ENCODE results near the gene UQCC2.

The UQCC2 gene

DNA sequence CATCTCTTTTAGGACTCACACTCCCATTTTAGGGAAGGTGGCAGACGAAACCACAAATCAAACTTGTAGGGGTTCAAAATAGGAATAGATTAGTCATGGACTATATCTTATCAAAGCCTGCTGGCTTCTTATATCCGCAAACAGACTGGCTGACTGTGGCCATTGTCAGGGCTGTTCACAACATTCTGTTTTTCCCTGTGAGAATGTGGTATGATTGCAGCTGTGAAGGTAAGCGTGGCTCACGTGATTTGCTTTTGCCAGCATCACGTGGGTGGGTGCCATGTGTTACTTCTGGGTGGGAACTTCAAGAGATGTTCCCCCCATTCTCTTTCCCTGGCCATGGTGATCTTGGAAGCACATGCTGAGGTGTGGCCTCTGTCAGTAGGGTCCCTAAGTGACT lies 29.3 kb upstream of the UQCC2 start:
- Histone ChIP-seq H3K9ac (ENCODE audit: low read length) (no peak overlapping the region), H3K36me3 (ENCODE audit: insufficient read depth, low read length) (no peaks in the 10 kb centered on the region), H3K9me2 (ENCODE audit: low read depth, low read length) (no peaks in the 10 kb centered on the region), H3K4me1 (ENCODE audit: insufficient read depth, low read length, severe bottlenecking) (no peaks in the 10 kb centered on the region), H3K27me3 (ENCODE audit: insufficient read depth, low read length) (no peaks in the 10 kb centered on the region), H3K4me3 (ENCODE audit: low read depth, low read length, poor library complexity, severe bottlenecking) (no peak overlapping the region), H4K20me1 (ENCODE audit: insufficient read depth, low read length) (no peaks in the 10 kb centered on the region), H2AFZ (ENCODE audit: low read length) (no peak overlapping the region), H3F3A (ENCODE audit: insufficient read depth, low read length) (no peaks in the 10 kb centered on the region), H3K9me3 (ENCODE audit: low read length) (no peaks in the 10 kb centered on the region), H3K27ac (ENCODE audit: low read depth, low read length, poor library complexity, severe bottlenecking) (no peak overlapping the region), H3K79me2 (ENCODE audit: insufficient read depth, low read length) (no peaks in the 10 kb centered on the region), H3K4me2 (ENCODE audit: low read length) (no peak overlapping the region)
- TF ChIP-seq, protein P1, sequence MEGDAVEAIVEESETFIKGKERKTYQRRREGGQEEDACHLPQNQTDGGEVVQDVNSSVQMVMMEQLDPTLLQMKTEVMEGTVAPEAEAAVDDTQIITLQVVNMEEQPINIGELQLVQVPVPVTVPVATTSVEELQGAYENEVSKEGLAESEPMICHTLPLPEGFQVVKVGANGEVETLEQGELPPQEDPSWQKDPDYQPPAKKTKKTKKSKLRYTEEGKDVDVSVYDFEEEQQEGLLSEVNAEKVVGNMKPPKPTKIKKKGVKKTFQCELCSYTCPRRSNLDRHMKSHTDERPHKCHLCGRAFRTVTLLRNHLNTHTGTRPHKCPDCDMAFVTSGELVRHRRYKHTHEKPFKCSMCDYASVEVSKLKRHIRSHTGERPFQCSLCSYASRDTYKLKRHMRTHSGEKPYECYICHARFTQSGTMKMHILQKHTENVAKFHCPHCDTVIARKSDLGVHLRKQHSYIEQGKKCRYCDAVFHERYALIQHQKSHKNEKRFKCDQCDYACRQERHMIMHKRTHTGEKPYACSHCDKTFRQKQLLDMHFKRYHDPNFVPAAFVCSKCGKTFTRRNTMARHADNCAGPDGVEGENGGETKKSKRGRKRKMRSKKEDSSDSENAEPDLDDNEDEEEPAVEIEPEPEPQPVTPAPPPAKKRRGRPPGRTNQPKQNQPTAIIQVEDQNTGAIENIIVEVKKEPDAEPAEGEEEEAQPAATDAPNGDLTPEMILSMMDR (IDR thresholded peaks at IDR 0.05; ENCODE audit: low read length) = no peak
- no peak for TF ChIP-seq EZH2 (IDR thresholded peaks at IDR 0.05; ENCODE audit: borderline replicate concordance, low read length)

GRCh38 chr6:33740204-33740608 lies 28.7 kb upstream of the UQCC2 start:
- Histone ChIP-seq H2AFZ (ENCODE audit: low read length) (no peak overlapping the region), H3K9me2 (ENCODE audit: low read depth, low read length) (no peaks in the 10 kb centered on the region)

DNA sequence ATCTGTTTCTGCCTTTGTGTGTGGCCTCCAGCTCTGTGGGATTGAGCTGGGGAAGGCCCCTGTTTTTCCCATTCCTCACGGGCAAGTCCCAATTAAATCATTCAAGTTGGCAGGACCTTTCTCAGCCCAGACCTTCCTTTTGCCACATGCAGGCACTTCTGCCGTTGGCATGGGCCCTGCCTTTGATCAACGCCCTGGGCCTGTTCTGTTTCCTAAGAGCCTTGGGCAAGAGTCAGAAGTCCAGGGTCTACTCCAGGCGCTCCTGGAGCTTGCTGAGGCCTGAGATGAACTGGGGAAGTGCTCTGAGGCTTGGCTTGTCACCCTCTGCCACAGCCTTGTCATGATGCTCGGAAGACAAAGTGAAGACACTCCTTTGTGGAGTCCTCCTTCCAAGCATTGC lies 28.1 kb upstream of the UQCC2 start:
- no peaks in the 10 kb centered on the region for H3K27me3 ChIP-seq (ENCODE audit: insufficient read depth, low read length)
- no peaks in the 10 kb centered on the region for H3K9me3 ChIP-seq (ENCODE audit: low read length)
- H4K20me1 ChIP-seq (ENCODE audit: insufficient read depth, low read length) = no peaks in the 10 kb centered on the region
- no peak overlapping the region for H2AFZ ChIP-seq (ENCODE audit: low read length)
- no peaks in the 10 kb centered on the region for H3F3A ChIP-seq (ENCODE audit: insufficient read depth, low read length)
- TF ChIP-seq, protein P1 (IDR thresholded peaks at IDR 0.05; ENCODE audit: low read length) = no peak
- TF ChIP-seq EZH2 (IDR thresholded peaks at IDR 0.05; ENCODE audit: borderline replicate concordance, low read length) = no peak
- H3K4me3 ChIP-seq (ENCODE audit: low read depth, low read length, poor library complexity, severe bottlenecking) = no peak overlapping the region
- no peak overlapping the region for H3K27ac ChIP-seq (ENCODE audit: low read depth, low read length, poor library complexity, severe bottlenecking)
- H3K36me3 ChIP-seq (ENCODE audit: insufficient read depth, low read length) = no peaks in the 10 kb centered on the region
- no peaks in the 10 kb centered on the region for H3K4me1 ChIP-seq (ENCODE audit: insufficient read depth, low read length, severe bottlenecking)
- no peaks in the 10 kb centered on the region for H3K79me2 ChIP-seq (ENCODE audit: insufficient read depth, low read length)
- no peaks in the 10 kb centered on the region for H3K9me2 ChIP-seq (ENCODE audit: low read depth, low read length)
- H3K4me2 ChIP-seq (ENCODE audit: low read length) = no peak overlapping the region
- no peak overlapping the region for H3K9ac ChIP-seq (ENCODE audit: low read length)

More at GRCh38 chr6:33740204-33740608, 28.7 kb upstream of the UQCC2 start:
- H3K4me3 ChIP-seq (ENCODE audit: low read depth, low read length, poor library complexity, severe bottlenecking) = no peak overlapping the region
- no peak overlapping the region for H3K27ac ChIP-seq (ENCODE audit: low read depth, low read length, poor library complexity, severe bottlenecking)
- no peaks in the 10 kb centered on the region for H3K27me3 ChIP-seq (ENCODE audit: insufficient read depth, low read length)
- H3K79me2 ChIP-seq (ENCODE audit: insufficient read depth, low read length) = no peaks in the 10 kb centered on the region
- no peaks in the 10 kb centered on the region for H3K4me1 ChIP-seq (ENCODE audit: insufficient read depth, low read length, severe bottlenecking)
- H3F3A ChIP-seq (ENCODE audit: insufficient read depth, low read length) = no peaks in the 10 kb centered on the region
- H3K36me3 ChIP-seq (ENCODE audit: insufficient read depth, low read length) = no peaks in the 10 kb centered on the region
- H3K9ac ChIP-seq (ENCODE audit: low read length) = no peak overlapping the region
- TF ChIP-seq, protein P1 (IDR thresholded peaks at IDR 0.05; ENCODE audit: low read length) = no peak
- TF ChIP-seq EZH2 (IDR thresholded peaks at IDR 0.05; ENCODE audit: borderline replicate concordance, low read length) = no peak
- no peaks in the 10 kb centered on the region for H3K9me3 ChIP-seq (ENCODE audit: low read length)
- H3K4me2 ChIP-seq (ENCODE audit: low read length) = no peak overlapping the region
- no peaks in the 10 kb centered on the region for H4K20me1 ChIP-seq (ENCODE audit: insufficient read depth, low read length)
